HG02840 (cell line): Measurements from ENCODE around the gene GPR52.
"Not testable (repeated sequence)": the region's sequence is repeated elsewhere in the genome, so short reads cannot be mapped to it uniquely, and the experiment has no call there.

ENCODE experiments used
- ATAC-seq: cut with Tn5 transposase; IDR thresholded peaks from one replicate; pipeline ENCODE4 v1.9.1; 2021; ENCODE audit warnings: mild to moderate bottlenecking, moderate library complexity, moderate number of reproducible peaks; ENCODE audit not compliant: unreplicated experiment, low FRiP score

GPR52 gene

DNA sequence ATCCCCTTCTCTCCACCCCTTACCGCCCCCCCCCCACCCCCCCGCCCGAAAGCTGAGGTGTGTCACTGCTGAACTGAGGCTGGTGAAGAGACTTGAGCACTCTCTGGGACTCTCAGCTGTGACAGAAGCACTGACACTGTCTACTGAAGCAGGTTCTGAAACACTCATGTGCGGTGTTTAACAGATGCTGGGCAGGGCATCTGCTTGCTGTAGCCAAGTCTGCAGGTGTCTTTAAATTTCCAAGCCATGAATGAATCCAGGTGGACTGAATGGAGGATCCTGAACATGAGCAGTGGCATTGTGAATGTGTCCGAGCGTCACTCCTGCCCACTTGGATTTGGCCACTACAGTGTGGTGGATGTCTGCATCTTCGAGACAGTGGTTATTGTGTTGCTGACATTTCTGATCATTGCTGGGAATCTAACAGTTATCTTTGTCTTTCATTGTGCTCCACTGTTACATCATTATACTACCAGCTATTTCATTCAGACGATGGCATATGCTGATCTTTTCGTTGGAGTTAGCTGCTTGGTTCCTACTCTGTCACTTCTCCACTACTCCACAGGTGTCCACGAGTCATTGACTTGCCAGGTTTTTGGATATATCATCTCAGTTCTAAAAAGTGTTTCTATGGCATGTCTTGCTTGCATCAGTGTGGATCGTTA is at the start of gene GPR52:
TSS of gene GPR52 (plus strand) at position 99 of the 665 bp plus-strand sequence. CDS start at position 247, 148 bp downstream.
- ATAC-seq = no peak

DNA sequence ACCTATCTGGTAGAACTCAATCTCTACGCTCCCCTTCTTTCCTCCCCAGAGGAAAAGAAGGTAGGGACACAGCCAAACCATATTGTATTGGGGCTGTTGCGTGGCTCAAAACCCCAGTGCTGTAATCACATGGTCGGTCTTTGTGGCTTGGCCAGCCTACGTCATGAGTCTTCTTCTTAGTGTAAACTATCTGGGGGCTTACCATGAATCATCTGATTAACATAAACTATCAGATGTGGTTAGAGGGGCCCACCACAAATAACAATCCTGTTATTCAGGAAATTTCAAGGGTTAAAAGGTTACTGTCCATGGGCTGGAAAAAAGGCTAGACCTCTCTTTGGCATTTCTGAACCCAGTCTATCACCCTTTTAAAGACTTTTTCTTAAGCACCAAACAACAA is 49.5 kb upstream of the GPR52 start:
- ATAC-seq = no peak

DNA sequence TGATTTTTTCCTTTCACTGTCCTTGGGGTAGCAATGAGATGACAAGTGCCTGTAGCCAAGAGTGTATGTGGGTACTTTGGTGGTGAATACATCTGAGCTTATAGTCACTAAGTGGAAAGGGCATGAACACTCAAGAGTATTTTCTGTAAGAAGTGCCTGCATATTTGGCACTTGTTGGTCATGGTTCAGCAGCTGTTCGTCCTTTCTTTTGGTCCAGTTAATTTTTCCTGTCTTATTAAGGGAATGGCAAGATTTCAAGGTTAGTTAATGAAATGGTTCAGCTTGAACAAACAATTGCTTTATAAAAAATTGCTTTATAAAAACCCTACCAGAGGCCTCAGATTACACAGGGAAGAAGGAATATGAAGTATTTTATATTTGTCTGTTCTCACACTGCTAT is 48.6 kb upstream of the GPR52 start:
- ATAC-seq = no peak

DNA sequence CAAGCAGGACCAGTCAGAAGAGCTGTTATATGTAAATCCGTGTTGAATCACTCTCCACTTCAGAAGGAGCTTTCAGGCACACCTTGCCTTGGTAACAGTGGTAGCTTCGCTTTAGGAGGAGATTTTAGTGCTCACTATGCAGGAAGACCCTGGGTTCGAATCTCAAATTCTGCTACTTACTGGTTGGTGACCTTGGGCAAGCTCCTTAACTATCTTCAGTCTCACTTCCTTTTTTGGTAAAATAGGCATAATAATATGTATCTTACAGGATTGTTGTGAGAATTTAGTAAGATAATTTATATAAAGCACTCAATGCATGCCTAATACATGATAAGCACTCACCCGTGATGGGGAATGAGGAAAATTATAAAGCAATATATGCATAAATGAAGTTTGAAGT is 46.7 kb upstream of the GPR52 start:
- ATAC-seq = no peak

DNA sequence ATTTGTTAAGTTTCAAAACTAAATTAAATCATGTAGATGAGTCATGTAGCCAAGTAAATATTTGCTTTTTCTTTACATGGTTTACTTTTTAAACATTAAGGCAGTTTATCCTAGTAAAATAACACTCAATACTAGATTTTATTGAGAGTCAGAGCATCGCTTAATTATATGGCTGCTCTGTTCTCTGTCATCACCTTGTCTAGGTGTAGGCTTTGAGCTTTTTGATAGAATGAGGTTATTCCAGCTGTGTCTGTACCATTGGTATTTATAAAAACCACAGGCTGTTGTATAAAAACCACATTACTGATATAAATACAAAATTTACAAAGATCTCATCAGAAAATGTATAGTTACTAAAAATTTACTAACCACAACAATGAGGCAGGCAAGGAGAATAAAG is 42.5 kb upstream of the GPR52 start:
- ATAC-seq = no peak

GRCh38 chr1:174406421-174406820 is 41.3 kb upstream of the GPR52 start:
- ATAC-seq = no peak

DNA sequence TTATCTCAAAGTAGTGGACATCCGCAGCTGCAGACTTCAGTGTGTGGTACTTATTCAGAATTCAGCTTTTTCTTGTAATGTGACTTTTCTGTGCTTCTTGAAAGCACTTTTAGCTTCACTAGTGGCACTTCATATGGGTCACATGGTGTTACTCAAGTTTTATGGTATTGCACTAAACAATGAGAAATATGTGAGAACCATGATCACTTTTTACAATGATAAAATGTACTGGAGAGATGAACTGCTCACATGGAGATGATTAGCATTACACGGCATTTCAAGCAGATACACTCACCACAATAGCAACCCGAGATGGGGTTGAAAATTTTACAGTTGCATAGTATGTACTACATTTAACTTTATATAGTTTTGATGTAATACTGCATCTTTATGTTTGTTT is 40.1 kb upstream of the GPR52 start:
- no peak for ATAC-seq

GRCh38 chr1:174408146-174408545 is 39.6 kb upstream of the GPR52 start:
- ATAC-seq = no peak

GRCh38 chr1:174409801-174410200 is 38.0 kb upstream of the GPR52 start:
- not testable (repeated sequence) for ATAC-seq

DNA sequence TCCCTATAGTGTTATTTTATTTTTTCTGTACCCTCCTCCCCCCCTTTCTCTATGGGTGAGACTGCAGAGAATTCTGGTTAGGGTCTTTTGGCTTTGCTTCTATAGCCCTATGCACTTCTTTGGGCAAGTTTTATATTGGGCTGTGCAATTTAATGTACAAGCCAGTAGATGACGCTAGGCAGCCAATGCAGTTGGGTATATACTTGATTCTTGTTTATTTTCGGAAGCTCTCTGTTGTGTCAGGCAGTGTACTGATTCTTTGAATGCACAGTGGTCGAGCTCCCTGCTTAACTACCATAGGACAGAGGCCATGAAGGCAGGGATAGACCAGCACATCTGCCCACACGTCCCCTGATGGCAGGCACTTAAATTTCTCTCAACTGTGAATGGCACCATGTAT is 34.1 kb upstream of the GPR52 start:
- no peak for ATAC-seq

DNA sequence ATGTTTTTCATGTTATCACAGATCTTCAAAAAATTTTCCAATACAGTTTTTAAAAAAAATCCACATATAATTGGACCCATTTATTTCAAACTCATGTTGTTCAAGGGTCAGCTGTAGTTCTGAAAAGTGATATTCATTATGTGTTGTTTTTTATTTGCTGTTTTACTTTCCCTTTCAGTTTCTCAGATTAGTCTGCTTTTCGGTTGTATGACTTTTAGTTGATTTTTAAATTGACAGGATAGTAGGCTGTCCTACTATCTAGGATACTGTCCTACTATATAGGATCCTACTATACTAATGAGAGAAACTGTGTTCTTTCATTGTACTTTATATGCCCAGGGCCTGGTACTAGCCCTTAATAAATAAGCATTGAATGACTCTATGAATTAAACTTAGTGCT is 33.6 kb upstream of the GPR52 start:
- no peak for ATAC-seq

- no peak for ATAC-seq
Measured at GRCh38 chr1:174415506-174415905, 32.3 kb upstream of the GPR52 start.

DNA sequence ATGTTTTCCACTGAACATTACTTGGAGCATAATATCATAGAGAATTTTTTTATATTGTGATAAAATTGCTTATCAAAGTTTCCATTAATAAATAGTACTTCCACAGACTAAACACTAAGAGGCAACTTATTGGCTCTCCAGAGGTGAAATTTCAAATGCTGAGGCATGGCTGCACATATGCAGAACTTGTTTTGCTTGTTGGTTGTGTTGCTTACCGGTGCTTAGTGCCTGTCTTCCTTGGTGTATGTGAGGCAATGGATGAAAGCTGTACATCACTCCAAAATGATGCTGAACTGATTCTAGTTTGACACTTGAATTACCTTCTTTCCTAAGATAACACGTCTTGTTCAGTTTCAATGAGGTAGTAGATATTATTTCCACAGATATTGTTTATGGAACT is 29.8 kb upstream of the GPR52 start:
- no peak for ATAC-seq

DNA sequence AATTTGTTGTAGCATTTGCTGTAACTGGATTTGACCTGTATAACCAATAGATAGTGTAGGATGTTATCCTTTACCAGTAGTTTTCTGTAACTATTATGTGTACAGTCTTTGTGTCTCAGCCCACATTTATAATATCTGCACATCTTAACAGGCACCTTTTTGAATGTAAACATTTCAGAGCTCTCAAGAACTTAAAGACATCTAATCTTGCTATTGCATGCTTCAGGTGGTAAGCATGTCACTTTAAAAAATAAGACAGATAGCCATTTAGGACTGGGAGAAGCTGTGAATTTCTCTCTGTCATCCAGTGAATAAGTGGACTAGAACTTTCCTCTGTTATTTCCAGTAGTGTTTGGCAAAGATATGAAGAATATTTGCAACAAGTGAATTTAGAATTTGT is 22.6 kb upstream of the GPR52 start:
- no peak for ATAC-seq

GRCh38 chr1:174426153-174426552 is 21.6 kb upstream of the GPR52 start:
- no peak for ATAC-seq

GRCh38 chr1:174428033-174428432 is 19.7 kb upstream of the GPR52 start:
- ATAC-seq = no peak

- no peak for ATAC-seq
Measured at GRCh38 chr1:174428739-174429138, 19.0 kb upstream of the GPR52 start.

DNA sequence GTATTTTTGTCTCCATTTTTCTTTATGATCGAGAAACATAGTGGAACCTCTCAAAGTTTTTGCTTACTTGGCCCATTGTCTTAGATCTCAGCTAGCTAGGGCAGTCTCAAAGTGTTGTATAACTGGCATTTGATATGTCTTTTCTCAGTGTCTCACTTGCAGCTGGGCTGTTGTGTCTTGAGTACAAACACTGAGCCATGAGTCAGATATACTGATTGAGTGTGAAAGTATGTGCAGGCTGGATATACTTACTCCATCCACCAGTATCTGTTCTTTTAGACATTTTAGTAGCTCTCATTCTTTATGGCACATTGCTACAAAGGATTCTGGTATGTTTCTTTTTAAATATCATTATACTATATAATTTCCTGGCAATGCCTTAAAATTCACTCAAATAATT is 14.3 kb upstream of the GPR52 start:
- ATAC-seq = no peak

- ATAC-seq = no peak
Measured at GRCh38 chr1:174445351-174445750, 2.4 kb upstream of the GPR52 start.

DNA sequence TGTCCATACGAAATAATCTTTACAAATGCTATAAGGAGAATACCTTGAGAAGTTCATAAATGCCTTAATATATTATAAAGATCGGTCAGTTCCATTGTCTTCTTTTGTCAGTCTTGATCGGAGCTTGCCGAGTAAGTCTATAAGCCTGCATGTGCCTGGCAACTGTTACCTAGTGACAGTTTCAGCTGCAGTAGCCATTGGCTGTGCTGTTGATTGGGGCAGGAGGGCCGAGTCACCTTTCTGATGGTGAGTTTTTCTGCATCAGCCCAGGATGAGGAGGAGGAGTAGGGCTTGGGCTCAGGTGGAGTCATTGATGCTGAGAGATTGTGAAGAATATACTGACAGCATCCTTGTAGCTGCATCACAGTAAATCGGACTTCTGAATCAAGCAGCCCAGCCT is 1.9 kb upstream of the GPR52 start:
- ATAC-seq = no peak

DNA sequence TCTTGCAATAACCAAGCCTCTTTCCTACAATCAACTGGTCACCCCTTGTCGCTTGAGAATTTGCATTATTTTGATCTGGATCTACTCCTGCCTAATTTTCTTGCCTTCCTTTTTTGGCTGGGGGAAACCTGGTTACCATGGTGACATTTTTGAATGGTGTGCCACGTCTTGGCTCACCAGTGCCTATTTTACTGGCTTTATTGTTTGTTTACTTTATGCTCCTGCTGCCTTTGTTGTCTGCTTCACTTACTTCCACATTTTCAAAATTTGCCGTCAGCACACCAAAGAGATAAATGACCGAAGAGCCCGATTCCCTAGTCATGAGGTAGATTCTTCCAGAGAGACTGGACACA is 743 bp downstream of the GPR52 start:
- ATAC-seq = no peak

DNA sequence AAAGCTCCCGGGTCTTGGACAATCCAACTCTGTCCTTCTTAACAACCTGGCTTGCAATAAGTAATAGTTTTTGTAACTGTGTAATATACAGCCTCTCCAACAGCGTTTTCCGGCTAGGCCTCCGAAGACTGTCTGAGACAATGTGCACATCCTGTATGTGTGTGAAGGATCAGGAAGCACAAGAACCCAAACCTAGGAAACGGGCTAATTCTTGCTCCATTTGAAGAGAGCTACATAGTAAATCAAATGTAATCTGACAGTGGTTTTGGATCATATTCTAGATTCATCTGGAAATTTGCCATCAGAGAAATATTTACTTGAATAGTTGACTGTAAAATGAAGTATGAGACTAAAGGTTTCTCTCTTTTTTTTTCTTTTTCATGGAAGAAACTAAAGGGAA is 1.2 kb downstream of the GPR52 start:
- no peak for ATAC-seq

GRCh38 chr1:174451408-174451807 is 3.6 kb downstream of the GPR52 start:
- no peak for ATAC-seq
